GM12892 (cell line): ENCODE data around the gene ZNF530. TPM values are rescaled to one million over a fixed set of nuclear protein-coding genes. Genes with fewer than 3 reads are reported as not detected.
A peak's percentile ranks its signal among the peaks of the same experiment; 100 is the strongest.

Experiments
- DNase-seq: peaks from one replicate; pipeline ENCODE4 v3.0.0; 2011; ENCODE audit not compliant: insufficient read length
- FAIRE-seq: peaks from 2 replicates; lab custom pipeline; 2011; peaks lifted over from hg19 to GRCh38; lab: Jason Lieb, UNC
- POLR2A ChIP-seq: IDR thresholded peaks from 2 replicates; pipeline ENCODE4 v1.6.1; 2011; ENCODE audit warnings: low read depth, low read length, control low read depth
- POLR2AphosphoS5 ChIP-seq: IDR thresholded peaks from 2 replicates; pipeline ENCODE4 v1.6.1; 2011; ENCODE audit warnings: low read depth, low read length, control low read depth
- TAF1 ChIP-seq: IDR thresholded peaks from 2 replicates; pipeline ENCODE4 v1.6.1; 2011; ENCODE audit warnings: low read depth, mild to moderate bottlenecking, control low read depth, low read length, borderline replicate concordance
- polyA plus RNA-seq: library from polyadenylated mRNA; unstranded; fragments of >200 nt; gene quantifications from one replicate; pipeline ENCODE4 v1.2.1, GENCODE V29; 2012; ENCODE audit warnings: missing spikeins, inconsistent platforms; ENCODE audit not compliant: missing spikeins

ZNF530 gene
- 4.0 TPM for polyA plus RNA-seq

GRCh38 chr19:57599761-57600383 lies at the start of gene ZNF530:
TSS of gene ZNF530 (plus strand) at chr19:57599885. CDS start at chr19:57604346, 4,461 bp downstream.
- FAIRE-seq (peak; percentile 98), DNase-seq (peak; percentile 85)
- TF ChIP-seq POLR2AphosphoS5: peak; percentile 67; the same call in 1 of the 2 replicates
- no peak for TF ChIP-seq TAF1
- peak; percentile 58; the same call in 1 of the 2 replicates for TF ChIP-seq POLR2A

DNA sequence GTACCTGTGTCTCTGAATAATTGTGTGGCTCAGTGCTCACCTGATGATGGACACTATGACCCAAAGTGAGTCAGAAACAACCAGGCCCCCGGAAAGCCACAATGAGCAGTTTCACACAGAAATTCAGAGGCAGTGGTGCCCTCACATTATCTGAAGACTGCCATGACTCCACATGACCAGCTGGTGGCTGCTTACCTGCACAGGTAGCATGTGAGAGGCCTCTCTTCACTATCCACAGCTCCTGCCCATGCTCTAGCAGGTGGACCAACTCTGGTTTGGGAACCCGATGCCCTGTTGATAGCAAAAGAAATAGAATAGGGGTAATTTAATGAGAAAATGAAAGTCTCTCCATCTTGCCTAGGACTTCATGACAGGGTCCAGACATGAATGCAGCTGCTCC lies 47.3 kb upstream of the ZNF530 start:
- no peak for FAIRE-seq
- no peak for DNase-seq
- TF ChIP-seq TAF1 (no peak), POLR2A (no peak), POLR2AphosphoS5 (no peak)

DNA sequence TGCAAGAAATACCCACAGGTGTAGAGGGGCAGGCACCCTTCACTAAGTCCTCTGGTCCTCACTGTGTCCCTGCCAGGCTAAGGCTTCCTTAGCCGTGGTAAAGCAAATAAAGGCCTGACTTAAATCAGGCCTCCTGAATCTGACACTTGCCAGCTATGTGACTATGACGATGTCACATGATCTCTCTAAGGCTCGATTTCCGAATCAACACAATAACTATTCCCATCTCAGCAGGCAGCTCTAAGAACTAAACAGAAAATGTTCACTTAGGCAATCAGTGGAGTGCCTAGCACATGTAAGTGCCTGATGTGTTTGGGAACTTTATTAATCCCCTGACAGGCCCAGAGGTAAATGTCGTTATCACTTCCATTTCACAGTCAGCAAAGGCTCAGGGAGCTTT lies 42.0 kb upstream of the ZNF530 start:
- TF ChIP-seq POLR2AphosphoS5: no peak
- no peak for TF ChIP-seq POLR2A
- no peak for TF ChIP-seq TAF1
- FAIRE-seq (no peak), DNase-seq (no peak)

DNA sequence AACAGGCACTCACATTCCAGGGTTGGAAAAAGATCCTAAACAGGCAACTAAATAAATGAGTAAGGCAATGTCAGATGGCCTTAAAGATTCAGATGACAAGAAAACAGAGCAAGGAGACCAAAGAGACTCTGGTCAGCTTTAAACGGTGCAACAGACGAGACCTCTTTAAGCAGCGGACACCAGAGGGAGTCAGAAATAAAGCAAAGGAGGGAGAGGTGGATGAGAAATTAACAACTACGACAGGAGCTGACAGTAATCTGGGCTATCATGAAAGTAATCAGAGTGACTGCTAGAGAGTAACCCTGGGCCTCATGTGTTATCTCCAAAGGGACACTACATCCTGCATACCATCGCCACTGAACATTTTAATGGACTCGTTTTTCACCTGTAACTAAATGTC lies 41.2 kb upstream of the ZNF530 start:
- no peak for DNase-seq

GRCh38 chr19:57559008-57559403 lies 40.7 kb upstream of the ZNF530 start:
- no peak for TF ChIP-seq POLR2A
- TF ChIP-seq TAF1: no peak
- TF ChIP-seq POLR2AphosphoS5: no peak
- DNase-seq (peak; percentile 37), FAIRE-seq (peak; percentile 86)

More for the DNA sequence above, 41.2 kb upstream of the ZNF530 start:
- TF ChIP-seq TAF1 (no peak), POLR2A (no peak), POLR2AphosphoS5 (no peak)
- FAIRE-seq: no peak

- FAIRE-seq (peak; percentile 97), DNase-seq (peak; percentile 83)
- peak; percentile 62 for TF ChIP-seq TAF1
- TF ChIP-seq POLR2AphosphoS5: peak; percentile 80
- TF ChIP-seq POLR2A: peak; percentile 77
These were observed 40.2 kb upstream of the ZNF530 start, which contains the start of gene ZNF550 for GRCh38 chr19:57559404-57560025. TSS of gene ZNF550 (minus strand) at chr19:57559863. CDS start at chr19:57559682, 181 bp downstream.

GRCh38 chr19:57560049-57560491 lies 39.6 kb upstream of the ZNF530 start:
- DNase-seq (no peak), FAIRE-seq (no peak)
- TF ChIP-seq POLR2AphosphoS5 (no peak), POLR2A (no peak), TAF1 (no peak)

- TF ChIP-seq TAF1 (no peak), POLR2A (no peak), POLR2AphosphoS5 (no peak)
- DNase-seq (no peak), FAIRE-seq (no peak)
These were observed 36.1 kb upstream of the ZNF530 start for GRCh38 chr19:57563547-57563946.

DNA sequence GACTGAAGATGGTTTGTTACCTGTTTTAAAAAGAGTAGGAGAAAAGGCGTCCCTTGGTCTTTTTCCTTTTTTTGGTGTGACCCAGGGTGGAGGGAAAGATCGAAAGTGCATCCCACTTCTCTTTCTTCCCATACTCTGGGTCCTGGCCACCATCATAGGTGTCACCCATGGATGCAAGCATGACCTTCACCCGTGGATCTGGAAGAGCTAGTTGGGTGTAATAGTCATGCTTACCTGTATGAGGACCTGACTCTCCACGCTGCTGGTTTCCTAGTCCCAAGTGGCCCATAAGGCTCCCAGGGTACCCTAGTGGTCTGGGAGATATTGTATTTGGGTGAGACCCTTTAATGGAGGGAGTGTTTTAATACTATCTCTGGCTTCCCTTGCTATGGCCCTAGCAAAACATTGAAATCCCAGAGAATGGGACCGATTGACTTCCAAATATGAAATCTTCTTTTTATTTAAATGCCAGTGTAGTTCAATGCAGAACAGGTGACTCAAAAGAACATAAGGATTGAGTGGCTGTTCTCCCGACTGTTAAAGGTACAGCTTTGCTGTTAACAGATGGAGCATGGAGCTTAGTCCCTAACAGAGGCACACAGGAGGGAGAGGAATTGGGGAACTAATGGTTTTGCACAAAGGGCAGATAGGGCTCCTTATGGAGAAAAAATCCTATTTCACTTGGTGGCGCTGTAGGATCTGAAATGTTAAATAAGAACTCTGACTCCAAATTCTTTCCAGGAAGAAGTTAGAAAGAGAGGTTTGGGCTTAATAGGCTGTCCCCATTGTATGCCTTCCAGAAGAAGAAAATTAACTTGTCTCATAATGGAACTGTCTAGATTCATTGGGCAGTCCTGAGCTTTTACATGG lies 33.1 kb upstream of the ZNF530 start:
- FAIRE-seq (no peak), DNase-seq (no peak)
- no peak for TF ChIP-seq POLR2A
- no peak for TF ChIP-seq TAF1
- no peak for TF ChIP-seq POLR2AphosphoS5

DNA sequence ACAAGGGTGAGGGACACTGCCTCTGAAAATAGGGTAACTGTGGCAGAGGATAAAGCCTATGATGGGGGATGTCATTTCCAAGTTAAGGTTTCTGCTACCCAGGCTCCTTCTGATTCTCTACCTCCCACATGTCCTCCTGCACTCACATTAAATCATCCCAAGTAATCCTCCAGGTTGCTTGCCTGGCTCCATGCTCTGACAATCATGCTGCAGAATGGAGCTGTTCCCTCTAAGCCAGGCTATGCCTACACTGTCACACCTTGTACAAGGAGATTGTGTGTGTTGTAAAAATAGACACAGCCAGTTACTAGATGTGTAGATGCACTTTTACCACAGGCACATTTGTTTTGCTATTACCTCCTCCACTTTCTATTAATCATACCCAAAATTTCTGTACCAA lies 29.0 kb upstream of the ZNF530 start:
- TF ChIP-seq POLR2AphosphoS5: no peak
- TF ChIP-seq TAF1: no peak
- 0 out of 2 replicates have a peak, but pooled peaks have one; percentile 30 for TF ChIP-seq POLR2A
- no peak for FAIRE-seq

DNA sequence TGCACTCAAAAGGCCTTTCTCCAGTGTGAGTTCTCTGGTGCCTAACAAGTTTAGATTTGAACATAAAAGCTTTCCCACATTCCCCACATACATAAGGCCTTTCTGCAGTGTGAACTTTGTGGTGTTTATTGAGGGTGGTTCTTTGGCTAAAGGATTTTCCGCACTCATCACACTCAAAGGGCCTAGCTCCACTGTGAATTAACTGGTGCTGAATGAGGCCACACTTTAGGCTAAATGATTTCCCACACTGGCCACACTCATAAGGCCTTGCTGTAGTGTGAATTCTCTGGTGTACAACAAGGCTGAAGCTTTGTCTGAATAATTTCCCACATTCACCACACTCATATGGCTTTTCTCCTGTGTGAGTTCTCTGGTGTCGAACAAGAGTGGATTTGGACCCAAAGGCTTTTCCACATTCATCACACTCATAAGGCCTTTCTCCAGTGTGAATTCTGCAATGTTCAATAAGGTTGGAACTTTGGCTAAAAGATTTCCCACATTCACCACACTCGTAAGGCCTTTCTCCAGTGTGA lies 27.2 kb upstream of the ZNF530 start:
- no peak for DNase-seq
- no peak for FAIRE-seq
- no peak for TF ChIP-seq TAF1
- no peak for TF ChIP-seq POLR2A
- no peak for TF ChIP-seq POLR2AphosphoS5

More for the DNA sequence above, 29.0 kb upstream of the ZNF530 start:
- DNase-seq: no peak
